Measurements from ENCODE around the gene FYB1. TPM values are rescaled to one million over a fixed set of nuclear protein-coding genes. Genes with fewer than 3 reads are reported as not detected.
A peak's percentile ranks its signal among the peaks of the same experiment; 100 is the strongest.
"Not testable (repeated sequence)": the region's sequence is repeated elsewhere in the genome, so short reads cannot be mapped to it uniquely, and the experiment has no call there.

Gene FYB1
- total and polyA plus RNA-seq, 2 donors, result 52.9 to 71.8 TPM

DNA sequence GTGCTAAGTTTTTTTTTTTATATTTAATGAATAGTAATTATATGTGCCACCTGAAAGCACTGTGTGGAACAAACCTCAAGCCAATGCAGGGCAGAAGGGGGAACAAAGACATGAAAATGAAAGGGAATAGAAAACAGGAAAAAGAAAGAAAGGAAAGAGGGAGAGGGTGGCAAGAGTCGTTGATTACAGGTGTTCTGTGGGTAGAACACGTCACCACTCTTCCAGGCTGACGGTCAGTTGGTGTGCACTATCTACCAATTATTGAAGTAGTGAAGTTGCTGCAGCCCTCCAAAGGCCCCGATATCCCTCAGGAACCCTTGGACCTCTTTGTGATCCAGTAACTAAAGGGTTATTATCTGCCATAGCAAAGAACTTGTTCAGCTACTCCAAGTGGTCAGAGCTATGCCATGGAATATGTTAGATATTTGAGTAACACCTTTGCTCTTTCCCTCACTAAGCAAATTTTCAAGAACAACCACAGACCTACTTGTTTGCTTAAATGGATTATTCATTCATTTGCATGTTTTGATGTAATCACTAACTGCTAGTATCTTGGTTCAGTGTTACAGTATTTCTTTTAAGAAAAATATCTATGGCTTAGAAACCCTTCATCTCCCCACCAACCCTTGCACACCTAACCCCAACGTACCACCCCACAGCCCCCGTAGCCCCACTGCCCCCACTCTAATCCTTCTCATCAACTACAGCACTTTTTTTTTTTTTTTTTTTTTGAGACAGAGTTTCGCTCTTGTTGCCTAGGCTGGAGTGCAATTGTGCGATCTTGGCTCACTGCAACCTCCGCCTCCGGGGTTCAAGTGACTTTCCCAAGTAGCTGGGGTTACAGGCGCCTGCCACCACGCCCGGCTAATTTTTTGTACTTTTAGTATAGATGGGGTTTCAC is 31.3 kb downstream of the FYB1 start:
- H3K4me1 ChIP-seq (ENCODE audit: control insufficient read depth in 2 of 2, insufficient read depth in 2 of 2, low read length in 2 of 2), result peaks cover 41 to 62% of the 10 kb centered on the region in 2 donors
- H3K9me3 ChIP-seq (ENCODE audit: control insufficient read depth in 2 of 2, insufficient read depth in 1 of 2, low read length in 1 of 2), result no peaks in the 10 kb centered on the region
- no peaks in the 10 kb centered on the region for H3K27me3 ChIP-seq (ENCODE audit: control insufficient read depth in 2 of 2, insufficient read depth in 1 of 2, low read length in 1 of 2)
- H3K4me3 ChIP-seq (ENCODE audit: low read length in 2 of 2), result peak overlapping the region; percentile 4 to 8
- WGBS, result 52% methylated on average over 13 of the region's 13 CpGs
- H3K36me3 ChIP-seq (ENCODE audit: control insufficient read depth in 2 of 2, insufficient read depth in 2 of 2, low read length in 1 of 2), result peaks cover 0 to 19% of the 10 kb centered on the region in 2 donors
- peak overlapping the region; percentile 95 for H3K27ac ChIP-seq (ENCODE audit: low read depth in 1 of 2, low read length in 1 of 2)
- peak in 1 of 9 donors; percentile 52 for DNase-seq (ENCODE audit: low read depth in 6 of 9, low spot score in 9 of 9)

DNA sequence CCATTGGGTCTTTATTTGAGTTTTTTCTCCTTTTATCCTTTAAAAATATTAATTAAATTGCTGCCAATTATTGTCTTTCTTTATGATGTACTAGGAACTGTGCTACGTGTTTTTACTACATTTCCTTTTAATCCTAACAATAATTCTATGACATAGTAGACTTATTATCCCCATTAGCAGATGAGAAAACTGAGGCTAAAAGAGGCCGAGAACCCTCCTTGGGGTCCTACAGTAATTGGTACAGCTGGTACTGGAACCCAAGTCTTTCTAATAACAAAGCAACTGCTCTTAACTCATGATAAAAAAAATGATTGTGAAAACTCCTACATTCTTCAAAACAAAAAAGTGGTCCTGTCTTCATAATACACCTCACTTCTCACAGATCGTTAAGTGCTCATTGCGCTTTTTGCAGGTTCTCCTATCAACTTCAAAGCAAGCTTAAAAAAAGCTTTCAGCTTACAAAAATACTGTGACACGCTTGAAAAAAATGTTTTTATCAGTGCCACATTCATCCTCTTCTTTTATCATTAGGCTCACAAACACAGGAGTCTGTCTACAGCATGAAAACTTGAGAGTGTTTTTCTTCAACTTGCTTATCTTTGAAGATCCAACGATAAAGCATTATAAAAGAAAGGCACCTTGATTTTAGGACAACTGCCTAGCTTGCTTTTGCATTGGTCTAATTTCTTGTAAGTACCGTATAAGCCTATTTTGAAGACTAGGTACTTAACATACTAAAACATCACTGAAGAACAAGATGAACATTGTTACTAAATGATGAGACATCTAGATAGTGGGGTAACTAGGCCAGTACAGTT is 32.4 kb downstream of the FYB1 start:
- DNase-seq (ENCODE audit: low read depth in 6 of 9, low spot score in 9 of 9), result peak in 2 of 9 donors; percentile 74 to 78
- H3K4me1 ChIP-seq (ENCODE audit: control insufficient read depth in 2 of 2, insufficient read depth in 2 of 2, low read length in 2 of 2), result peaks cover 47 to 68% of the 10 kb centered on the region in 2 donors
- peak overlapping the region; percentile 95 for H3K27ac ChIP-seq (ENCODE audit: low read depth in 1 of 2, low read length in 1 of 2)
- H3K4me3 ChIP-seq (ENCODE audit: low read length in 2 of 2), result peak overlapping the region; percentile 8 to 11
- H3K27me3 ChIP-seq (ENCODE audit: control insufficient read depth in 2 of 2, insufficient read depth in 1 of 2, low read length in 1 of 2), result no peaks in the 10 kb centered on the region
- peaks cover 0 to 26% of the 10 kb centered on the region in 2 donors for H3K36me3 ChIP-seq (ENCODE audit: control insufficient read depth in 2 of 2, insufficient read depth in 2 of 2, low read length in 1 of 2)
- WGBS, result 28% methylated on average over 7 of the region's 7 CpGs
- H3K9me3 ChIP-seq (ENCODE audit: control insufficient read depth in 2 of 2, insufficient read depth in 1 of 2, low read length in 1 of 2), result no peaks in the 10 kb centered on the region

DNA sequence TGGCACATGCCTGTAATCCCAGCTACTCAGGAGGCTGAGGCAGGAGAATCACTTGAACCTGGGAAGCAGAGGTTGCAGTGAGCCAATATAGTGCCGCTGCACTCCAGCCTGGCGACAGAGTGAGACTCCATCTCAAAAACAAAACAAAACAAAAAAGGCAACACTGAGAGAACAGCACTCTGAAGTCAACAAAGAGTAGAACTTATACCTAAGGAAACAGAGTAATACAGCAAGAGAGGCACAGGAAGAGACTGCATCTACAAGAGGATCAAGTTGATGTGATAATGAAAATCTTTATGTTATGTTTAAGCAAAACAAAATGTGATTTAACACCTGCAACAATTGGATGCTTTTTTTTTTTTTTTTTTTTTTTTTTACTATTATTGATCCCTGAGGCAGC is 33.1 kb downstream of the FYB1 start:
- WGBS, result 62% methylated on average over 2 of the region's 2 CpGs
- Histone ChIP-seq H3K4me1 (ENCODE audit: control insufficient read depth in 2 of 2, insufficient read depth in 2 of 2, low read length in 2 of 2) (peaks cover 49 to 72% of the 10 kb centered on the region in 2 donors), H3K9me3 (ENCODE audit: control insufficient read depth in 2 of 2, insufficient read depth in 1 of 2, low read length in 1 of 2) (no peaks in the 10 kb centered on the region), H3K27ac (ENCODE audit: low read depth in 1 of 2, low read length in 1 of 2) (peak overlapping the region; percentile 85 to 95), H3K4me3 (ENCODE audit: low read length in 2 of 2) (no peak overlapping the region), H3K27me3 (ENCODE audit: control insufficient read depth in 2 of 2, insufficient read depth in 1 of 2, low read length in 1 of 2) (no peaks in the 10 kb centered on the region), H3K36me3 (ENCODE audit: control insufficient read depth in 2 of 2, insufficient read depth in 2 of 2, low read length in 1 of 2) (peaks cover 0 to 31% of the 10 kb centered on the region in 2 donors)
- DNase-seq (ENCODE audit: low read depth in 6 of 9, low spot score in 9 of 9), result peak in 2 of 9 donors; percentile 44 to 71

DNA sequence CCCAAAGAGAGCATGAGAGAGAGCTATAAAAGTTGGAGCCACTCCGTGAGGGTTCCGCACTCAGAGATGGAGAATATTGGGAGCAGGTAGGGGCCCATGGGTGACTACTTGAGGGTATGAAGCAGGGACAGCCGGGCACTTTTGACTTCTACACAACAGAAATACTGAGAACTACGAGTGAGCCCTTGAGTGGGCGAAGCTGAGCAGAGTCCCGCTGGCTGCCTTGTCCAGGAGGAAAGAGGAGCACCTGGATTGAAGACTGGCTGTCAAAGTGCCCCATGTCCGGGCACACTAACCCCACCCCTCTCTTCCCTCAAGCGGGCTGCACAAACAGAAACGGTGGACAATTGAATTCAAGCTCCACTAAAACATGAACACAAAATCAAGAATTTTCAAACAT is 33.6 kb downstream of the FYB1 start:
- WGBS, result 95% methylated on average over 9 of the region's 9 CpGs
- Histone ChIP-seq H3K27ac (ENCODE audit: low read depth in 1 of 2, low read length in 1 of 2) (peak overlapping the region; percentile 85 to 95), H3K36me3 (ENCODE audit: control insufficient read depth in 2 of 2, insufficient read depth in 2 of 2, low read length in 1 of 2) (peaks cover 0 to 35% of the 10 kb centered on the region in 2 donors), H3K27me3 (ENCODE audit: control insufficient read depth in 2 of 2, insufficient read depth in 1 of 2, low read length in 1 of 2) (no peaks in the 10 kb centered on the region), H3K4me3 (ENCODE audit: low read length in 2 of 2) (no peak overlapping the region), H3K9me3 (ENCODE audit: control insufficient read depth in 2 of 2, insufficient read depth in 1 of 2, low read length in 1 of 2) (no peaks in the 10 kb centered on the region), H3K4me1 (ENCODE audit: control insufficient read depth in 2 of 2, insufficient read depth in 2 of 2, low read length in 2 of 2) (peaks cover 46 to 72% of the 10 kb centered on the region in 2 donors)
- DNase-seq (ENCODE audit: low read depth in 6 of 9, low spot score in 9 of 9), result no peak

DNA sequence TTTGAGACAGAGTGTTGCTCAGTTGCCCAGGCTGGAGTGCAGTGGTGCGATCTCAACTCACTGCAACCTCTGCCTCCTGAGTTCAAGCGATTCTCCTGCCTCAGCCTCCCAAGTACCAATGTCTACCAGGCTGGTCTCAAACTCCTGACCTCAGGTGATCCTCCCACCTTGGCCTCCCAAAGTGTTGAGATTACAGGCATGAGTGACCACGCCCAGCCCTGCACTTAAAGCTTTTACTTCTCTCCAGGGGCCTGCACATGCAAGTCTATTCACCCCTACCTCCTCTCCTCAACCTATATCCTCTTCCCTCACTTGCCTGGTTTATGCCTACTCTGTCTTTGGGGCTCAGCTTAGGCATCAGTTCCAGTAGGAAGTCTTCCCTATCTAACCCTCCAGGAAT is 39.8 kb downstream of the FYB1 start:
- H3K9me3 ChIP-seq (ENCODE audit: control insufficient read depth in 2 of 2, insufficient read depth in 1 of 2, low read length in 1 of 2); H3K4me3 ChIP-seq (ENCODE audit: low read length in 2 of 2); H3K27me3 ChIP-seq (ENCODE audit: control insufficient read depth in 2 of 2, insufficient read depth in 1 of 2, low read length in 1 of 2); DNase-seq (ENCODE audit: low read depth in 6 of 9, low spot score in 9 of 9): not testable (repeated sequence)
- peaks cover 62 to 74% of the 10 kb centered on the region in 2 donors for H3K4me1 ChIP-seq (ENCODE audit: control insufficient read depth in 2 of 2, insufficient read depth in 2 of 2, low read length in 2 of 2)
- WGBS, result 74% methylated on average over 3 of the region's 3 CpGs
- peaks cover 0 to 43% of the 10 kb centered on the region in 2 donors for H3K36me3 ChIP-seq (ENCODE audit: control insufficient read depth in 2 of 2, insufficient read depth in 2 of 2, low read length in 1 of 2)
- peak overlapping the region; percentile 91 to 97 for H3K27ac ChIP-seq (ENCODE audit: low read depth in 1 of 2, low read length in 1 of 2)

DNA sequence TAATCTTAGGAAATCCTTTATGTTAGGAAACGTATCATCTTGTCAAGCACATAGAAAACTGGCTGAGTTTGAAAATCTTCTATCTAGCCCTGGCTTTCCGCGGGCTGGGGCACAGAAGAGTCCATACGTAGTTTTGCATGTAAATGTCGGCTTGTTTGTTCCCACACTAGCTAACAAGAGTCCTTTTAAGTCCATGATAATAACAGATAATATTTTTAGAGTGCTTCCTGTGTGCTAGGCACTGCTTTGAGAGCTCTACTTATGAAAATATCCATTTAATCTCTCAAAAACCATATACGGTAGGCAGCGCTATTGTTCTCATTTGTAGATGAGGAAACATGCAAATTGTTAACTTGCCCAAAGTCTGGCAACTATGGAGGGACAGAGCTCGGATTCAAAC is 40.5 kb downstream of the FYB1 start:
- Histone ChIP-seq H3K27me3 (ENCODE audit: control insufficient read depth in 2 of 2, insufficient read depth in 1 of 2, low read length in 1 of 2) (no peaks in the 10 kb centered on the region), H3K4me1 (ENCODE audit: control insufficient read depth in 2 of 2, insufficient read depth in 2 of 2, low read length in 2 of 2) (peaks cover 62 to 74% of the 10 kb centered on the region in 2 donors), H3K9me3 (ENCODE audit: control insufficient read depth in 2 of 2, insufficient read depth in 1 of 2, low read length in 1 of 2) (no peaks in the 10 kb centered on the region), H3K36me3 (ENCODE audit: control insufficient read depth in 2 of 2, insufficient read depth in 2 of 2, low read length in 1 of 2) (peaks cover 0 to 42% of the 10 kb centered on the region in 2 donors), H3K4me3 (ENCODE audit: low read length in 2 of 2) (peak overlapping the region; percentile 1 to 2), H3K27ac (ENCODE audit: low read depth in 1 of 2, low read length in 1 of 2) (peak overlapping the region; percentile 91 to 97)
- DNase-seq (ENCODE audit: low read depth in 6 of 9, low spot score in 9 of 9), result peak in 2 of 9 donors; percentile 35 to 65
- WGBS, result 36% methylated on average over 8 of the region's 8 CpGs

DNA sequence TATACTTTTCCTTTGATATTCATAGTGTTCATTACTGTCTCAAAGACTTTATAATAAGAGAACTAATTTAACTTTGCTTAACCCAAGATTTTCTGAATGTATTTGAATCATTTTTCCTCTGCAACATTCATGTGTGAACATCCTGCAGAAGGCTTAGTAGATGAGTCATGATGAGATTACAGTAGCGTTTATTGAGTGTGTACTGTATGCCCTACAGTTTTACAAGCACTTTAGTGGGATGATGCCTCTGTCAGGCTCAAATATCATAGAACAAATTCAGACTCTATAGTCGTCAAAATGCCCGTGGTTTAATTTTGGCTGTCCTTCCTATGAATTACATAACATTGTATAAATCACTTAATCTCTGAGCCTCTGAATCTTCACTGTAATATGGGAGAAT is 41.2 kb downstream of the FYB1 start:
- Histone ChIP-seq H3K9me3 (ENCODE audit: control insufficient read depth in 2 of 2, insufficient read depth in 1 of 2, low read length in 1 of 2) (no peaks in the 10 kb centered on the region), H3K36me3 (ENCODE audit: control insufficient read depth in 2 of 2, insufficient read depth in 2 of 2, low read length in 1 of 2) (peaks cover 0 to 45% of the 10 kb centered on the region in 2 donors), H3K4me1 (ENCODE audit: control insufficient read depth in 2 of 2, insufficient read depth in 2 of 2, low read length in 2 of 2) (peaks cover 56 to 69% of the 10 kb centered on the region in 2 donors), H3K4me3 (ENCODE audit: low read length in 2 of 2) (peak overlapping the region; percentile 19 to 24), H3K27me3 (ENCODE audit: control insufficient read depth in 2 of 2, insufficient read depth in 1 of 2, low read length in 1 of 2) (no peaks in the 10 kb centered on the region), H3K27ac (ENCODE audit: low read depth in 1 of 2, low read length in 1 of 2) (peak overlapping the region; percentile 80 to 97)
- 30% methylated on average over 3 of the region's 3 CpGs for WGBS
- DNase-seq (ENCODE audit: low read depth in 6 of 9, low spot score in 9 of 9), result peak in 2 of 9 donors; percentile 37 to 67

DNA sequence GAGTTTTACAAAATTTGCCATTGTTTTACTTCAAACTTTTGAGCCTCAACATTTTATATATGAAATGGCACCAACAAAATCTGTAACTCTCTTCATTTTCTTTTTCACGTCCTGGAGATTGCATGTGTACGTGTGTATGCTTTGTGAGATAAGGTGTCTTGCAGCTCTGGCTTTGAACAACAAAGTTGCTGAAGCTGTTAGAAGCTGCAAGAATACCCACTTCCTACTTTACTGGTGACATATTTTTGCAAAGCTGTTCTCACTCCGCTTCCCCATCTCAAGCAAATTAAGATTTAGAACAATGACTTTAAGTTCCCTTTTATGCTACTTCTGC is 41.8 kb downstream of the FYB1 start:
- peak in 6 of 9 donors; percentile 64 to 94 (median 82) for DNase-seq (ENCODE audit: low read depth in 6 of 9, low spot score in 9 of 9)
- WGBS, result 5% methylated on average over 3 of the region's 3 CpGs
- peak overlapping the region; percentile 19 to 37 for H3K4me3 ChIP-seq (ENCODE audit: low read length in 2 of 2)
- H3K36me3 ChIP-seq (ENCODE audit: control insufficient read depth in 2 of 2, insufficient read depth in 2 of 2, low read length in 1 of 2), result peaks cover 0 to 44% of the 10 kb centered on the region in 2 donors
- no peaks in the 10 kb centered on the region for H3K9me3 ChIP-seq (ENCODE audit: control insufficient read depth in 2 of 2, insufficient read depth in 1 of 2, low read length in 1 of 2)
- H3K27ac ChIP-seq (ENCODE audit: low read depth in 1 of 2, low read length in 1 of 2), result peak overlapping the region; percentile 97 to 98
- peaks cover 50 to 63% of the 10 kb centered on the region in 2 donors for H3K4me1 ChIP-seq (ENCODE audit: control insufficient read depth in 2 of 2, insufficient read depth in 2 of 2, low read length in 2 of 2)
- H3K27me3 ChIP-seq (ENCODE audit: control insufficient read depth in 2 of 2, insufficient read depth in 1 of 2, low read length in 1 of 2), result no peaks in the 10 kb centered on the region
